ENCODE measurements around the gene BNIP1.
"Not testable (repeated sequence)": the region's sequence is repeated elsewhere in the genome, so short reads cannot be mapped to it uniquely, and the experiment has no call there.

BNIP1 gene

GRCh38 chr5:173148354-173148753 is 4.0 kb downstream of the BNIP1 start:
- Mint-ChIP-seq H3K27ac (no peak overlapping the region), H3K9me3 (peaks cover 9% of the 10 kb centered on the region), H3K4me1 (ENCODE audit: low read depth) (peaks cover 6% of the 10 kb centered on the region), H3K4me3 (no peak overlapping the region), H3K27me3 (no peaks in the 10 kb centered on the region), H3K36me3 (ENCODE audit: low read depth) (peaks cover 69% of the 10 kb centered on the region)
- intact Hi-C loops (cut with micrococcal nuclease) = no loop called here

GRCh38 chr5:173152547-173152946 is 8.2 kb downstream of the BNIP1 start:
- peaks cover 94% of the 10 kb centered on the region for H3K36me3 Mint-ChIP-seq (ENCODE audit: low read depth)
- peaks cover 9% of the 10 kb centered on the region for H3K9me3 Mint-ChIP-seq
- no peak overlapping the region for H3K27ac Mint-ChIP-seq
- H3K4me1 Mint-ChIP-seq (ENCODE audit: low read depth) = no peaks in the 10 kb centered on the region
- no peaks in the 10 kb centered on the region for H3K27me3 Mint-ChIP-seq
- no peak overlapping the region for H3K4me3 Mint-ChIP-seq
- intact Hi-C loops (cut with micrococcal nuclease) = no loop called here

GRCh38 chr5:173153842-173154241 is 9.5 kb downstream of the BNIP1 start:
- Mint-ChIP-seq H3K9me3 (peaks cover 7% of the 10 kb centered on the region), H3K36me3 (ENCODE audit: low read depth) (peaks cover 95% of the 10 kb centered on the region)
- intact Hi-C loops (cut with micrococcal nuclease) = no loop called here

GRCh38 chr5:173154619-173155018 is 10.3 kb downstream of the BNIP1 start:
- H3K27me3 Mint-ChIP-seq; H3K27ac Mint-ChIP-seq; H3K4me1 Mint-ChIP-seq (ENCODE audit: low read depth); H3K9me3 Mint-ChIP-seq; H3K4me3 Mint-ChIP-seq; intact Hi-C loops (cut with micrococcal nuclease): not testable (repeated sequence)
- peaks cover 95% of the 10 kb centered on the region for H3K36me3 Mint-ChIP-seq (ENCODE audit: low read depth)

More at GRCh38 chr5:173153842-173154241, 9.5 kb downstream of the BNIP1 start:
- H3K4me3 Mint-ChIP-seq = no peak overlapping the region
- no peaks in the 10 kb centered on the region for H3K27me3 Mint-ChIP-seq
- H3K27ac Mint-ChIP-seq = no peak overlapping the region
- no peaks in the 10 kb centered on the region for H3K4me1 Mint-ChIP-seq (ENCODE audit: low read depth)

GRCh38 chr5:173155912-173156311 is 11.6 kb downstream of the BNIP1 start:
- Mint-ChIP-seq H3K36me3 (ENCODE audit: low read depth) (peaks cover 97% of the 10 kb centered on the region), H3K27me3 (no peaks in the 10 kb centered on the region), H3K4me1 (ENCODE audit: low read depth) (no peaks in the 10 kb centered on the region), H3K27ac (no peak overlapping the region), H3K4me3 (no peak overlapping the region), H3K9me3 (no peaks in the 10 kb centered on the region)
- intact Hi-C loops (cut with micrococcal nuclease) = no loop called here

GRCh38 chr5:173158366-173158765 is 14.0 kb downstream of the BNIP1 start:
- intact Hi-C loops (cut with micrococcal nuclease) = no loop called here
- Mint-ChIP-seq H3K27me3 (no peaks in the 10 kb centered on the region), H3K27ac (no peak overlapping the region), H3K9me3 (no peaks in the 10 kb centered on the region), H3K4me1 (ENCODE audit: low read depth) (no peaks in the 10 kb centered on the region), H3K36me3 (ENCODE audit: low read depth) (peaks cover 98% of the 10 kb centered on the region), H3K4me3 (no peak overlapping the region)

GRCh38 chr5:173159256-173159655 is 14.9 kb downstream of the BNIP1 start:
- no peaks in the 10 kb centered on the region for H3K4me1 Mint-ChIP-seq (ENCODE audit: low read depth)
- no peaks in the 10 kb centered on the region for H3K9me3 Mint-ChIP-seq
- H3K36me3 Mint-ChIP-seq (ENCODE audit: low read depth) = peaks cover 98% of the 10 kb centered on the region
- H3K4me3 Mint-ChIP-seq = no peak overlapping the region
- intact Hi-C loops (cut with micrococcal nuclease) = no loop called here
- H3K27ac Mint-ChIP-seq = no peak overlapping the region
- H3K27me3 Mint-ChIP-seq = no peaks in the 10 kb centered on the region

GRCh38 chr5:173161148-173161547 is 16.8 kb downstream of the BNIP1 start:
- peaks cover 89% of the 10 kb centered on the region for H3K36me3 Mint-ChIP-seq (ENCODE audit: low read depth)
- no peak overlapping the region for H3K4me3 Mint-ChIP-seq
- intact Hi-C loops (cut with micrococcal nuclease) = loop anchor here (10.0 kb wide), 1 partner anchor 124 kb away; no protein-coding TSS in a partner anchor
- H3K4me1 Mint-ChIP-seq (ENCODE audit: low read depth) = peaks cover 2% of the 10 kb centered on the region
- H3K27ac Mint-ChIP-seq = no peak overlapping the region
- H3K27me3 Mint-ChIP-seq = no peaks in the 10 kb centered on the region
- H3K9me3 Mint-ChIP-seq = no peaks in the 10 kb centered on the region

- no peaks in the 10 kb centered on the region for H3K27me3 Mint-ChIP-seq
- no peak overlapping the region for H3K4me3 Mint-ChIP-seq
- H3K36me3 Mint-ChIP-seq (ENCODE audit: low read depth) = peaks cover 69% of the 10 kb centered on the region
- intact Hi-C loops (cut with micrococcal nuclease) = loop anchor here (10.0 kb wide), 1 partner anchor 122 kb away; no protein-coding TSS in a partner anchor
- no peak overlapping the region for H3K27ac Mint-ChIP-seq
- peaks cover 5% of the 10 kb centered on the region for H3K4me1 Mint-ChIP-seq (ENCODE audit: low read depth)
- H3K9me3 Mint-ChIP-seq = no peaks in the 10 kb centered on the region
These were observed 18.9 kb downstream of the BNIP1 start for GRCh38 chr5:173163219-173163618.

GRCh38 chr5:173165177-173166016 is 21.1 kb downstream of the BNIP1 start:
- Mint-ChIP-seq H3K9me3 (no peaks in the 10 kb centered on the region), H3K36me3 (ENCODE audit: low read depth) (peaks cover 48% of the 10 kb centered on the region), H3K4me1 (ENCODE audit: low read depth) (peaks cover 5% of the 10 kb centered on the region), H3K4me3 (no peak overlapping the region), H3K27ac (no peak overlapping the region), H3K27me3 (no peaks in the 10 kb centered on the region)
- intact Hi-C loops (cut with micrococcal nuclease) = loop anchor here (10.0 kb wide), 1 partner anchor 119 kb away; no protein-coding TSS in a partner anchor

- Mint-ChIP-seq H3K27me3 (peaks cover 3% of the 10 kb centered on the region), H3K4me1 (ENCODE audit: low read depth) (no peaks in the 10 kb centered on the region), H3K27ac (no peak overlapping the region), H3K9me3 (no peaks in the 10 kb centered on the region), H3K4me3 (no peak overlapping the region), H3K36me3 (ENCODE audit: low read depth) (no peaks in the 10 kb centered on the region)
- intact Hi-C loops (cut with micrococcal nuclease) = no loop called here
These were observed 27.8 kb downstream of the BNIP1 start for GRCh38 chr5:173172166-173172565.

GRCh38 chr5:173175523-173175922 is 31.2 kb downstream of the BNIP1 start:
- Mint-ChIP-seq H3K4me3 (no peak overlapping the region), H3K27me3 (peaks cover 9% of the 10 kb centered on the region), H3K36me3 (ENCODE audit: low read depth) (no peaks in the 10 kb centered on the region), H3K9me3 (no peaks in the 10 kb centered on the region), H3K27ac (no peak overlapping the region), H3K4me1 (ENCODE audit: low read depth) (no peaks in the 10 kb centered on the region)
- intact Hi-C loops (cut with micrococcal nuclease) = no loop called here

- Mint-ChIP-seq H3K27me3 (peaks cover 9% of the 10 kb centered on the region), H3K9me3 (no peaks in the 10 kb centered on the region), H3K4me3 (no peak overlapping the region)
These were observed 34.1 kb downstream of the BNIP1 start for GRCh38 chr5:173178369-173178910.

GRCh38 chr5:173180331-173180730 is 36.0 kb downstream of the BNIP1 start:
- H3K4me3 Mint-ChIP-seq = no peak overlapping the region

More at GRCh38 chr5:173178369-173178910, 34.1 kb downstream of the BNIP1 start:
- Mint-ChIP-seq H3K4me1 (ENCODE audit: low read depth) (no peaks in the 10 kb centered on the region), H3K27ac (no peak overlapping the region), H3K36me3 (ENCODE audit: low read depth) (no peaks in the 10 kb centered on the region)
- intact Hi-C loops (cut with micrococcal nuclease) = no loop called here

More at GRCh38 chr5:173180331-173180730, 36.0 kb downstream of the BNIP1 start:
- Mint-ChIP-seq H3K27ac (no peak overlapping the region), H3K36me3 (ENCODE audit: low read depth) (no peaks in the 10 kb centered on the region), H3K4me1 (ENCODE audit: low read depth) (no peaks in the 10 kb centered on the region), H3K27me3 (peaks cover 10% of the 10 kb centered on the region), H3K9me3 (no peaks in the 10 kb centered on the region)
- intact Hi-C loops (cut with micrococcal nuclease) = no loop called here
